Omental fat pad (tissue), 4 donors: ENCODE measurements around the gene SLC9A8. TPM values are rescaled to one million over a fixed set of nuclear protein-coding genes. Genes with fewer than 3 reads are reported as not detected.

Experiments used
- ATAC-seq: fragments of 150-250 bp; one replicate; pipeline ENCODE4 v1.9.1; 2016; ENCODE audit warnings: mild to moderate bottlenecking, moderate library complexity; ENCODE audit not compliant: low FRiP score
- DNase-seq: peaks from one replicate; pipeline ENCODE4 v3.0.0-alpha.2; 2019; ENCODE audit warnings: low spot score
- CTCF ChIP-seq, 3 donors: fragments of 450-650 bp; IDR thresholded peaks; one replicate each; pipeline ENCODE4 v1.5.1; 2016 to 2017; ENCODE audit warnings: antibody characterized with exemption in 3 of 3, mild to moderate bottlenecking in 3 of 3, moderate library complexity in 2 of 3
- total RNA-seq, 4 donors: library from RNA; depleted of rRNA; stranded (reverse); fragments of >200 nt; gene quantifications; one replicate each; pipeline ENCODE4 v1.1.0, GENCODE V29; 2016

SLC9A8 gene
- total RNA-seq, 4 donors from 2014 or later, result 8.0 to 13.3 (median 10.7) TPM

GRCh38 chr20:49851991-49852390, 39.4 kb downstream of the SLC9A8 start:
- no peak for TF ChIP-seq CTCF (IDR thresholded peaks at IDR 0.05)
- ATAC-seq, result no peak

GRCh38 chr20:49852522-49853080, 40.0 kb downstream of the SLC9A8 start:
- no peak for ATAC-seq
- TF ChIP-seq CTCF (IDR thresholded peaks at IDR 0.05), result no peak
- DNase-seq, result no peak

More at GRCh38 chr20:49851991-49852390, 39.4 kb downstream of the SLC9A8 start:
- no peak for DNase-seq

DNA sequence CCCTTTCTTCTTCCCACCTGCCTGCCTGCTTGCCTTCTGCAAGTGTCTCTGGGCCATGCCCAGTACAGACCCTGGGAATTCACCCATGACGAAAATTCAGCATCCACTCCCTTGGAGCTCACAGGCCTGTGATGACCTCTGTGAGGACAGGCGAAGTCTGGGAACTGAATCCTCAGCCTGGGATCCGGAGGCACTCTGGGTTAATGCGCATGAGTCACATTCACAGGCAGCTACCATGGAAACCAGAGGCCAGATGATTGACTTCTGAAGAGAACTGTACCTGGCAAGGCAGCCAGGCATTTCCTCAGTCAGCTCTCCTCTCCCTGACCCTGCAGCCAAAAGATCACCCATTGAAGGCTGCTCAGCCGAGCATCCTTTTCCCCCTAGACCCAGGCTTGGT, 41.0 kb downstream of the SLC9A8 start:
- DNase-seq, result no peak
- no peak for TF ChIP-seq CTCF (IDR thresholded peaks at IDR 0.05)
- ATAC-seq, result no peak

DNA sequence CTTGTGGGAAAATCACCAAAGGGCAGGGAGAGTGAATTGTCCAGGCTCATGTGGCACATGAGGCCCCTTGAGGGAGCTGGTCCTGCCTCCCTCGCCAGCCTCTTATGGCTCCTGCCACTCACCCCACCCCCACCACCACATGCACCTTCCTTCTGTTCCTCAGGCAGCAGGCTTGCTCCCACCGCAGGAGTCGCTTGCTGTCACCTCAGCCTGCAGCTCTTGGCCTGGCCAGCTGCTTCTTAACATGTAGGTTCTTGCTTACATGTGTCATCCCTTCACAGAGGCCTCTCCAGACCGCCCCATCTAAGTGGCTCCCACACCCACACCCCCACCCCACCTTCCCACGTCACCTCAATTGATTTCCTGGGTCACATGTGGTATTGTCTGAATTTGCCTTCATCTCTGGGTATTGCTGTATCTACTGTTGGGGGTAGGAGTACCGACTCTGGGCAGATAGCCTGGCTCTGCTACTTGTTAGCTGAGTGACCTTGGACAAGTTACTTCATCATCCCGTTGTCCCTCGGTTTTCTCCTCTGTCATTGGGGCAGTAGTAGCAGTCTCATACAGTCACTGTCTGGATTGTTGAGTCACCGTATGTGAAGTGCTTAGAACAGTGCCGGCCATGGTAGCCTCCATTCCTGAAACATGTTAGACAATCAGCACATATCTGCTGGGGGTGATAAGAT, 41.7 kb downstream of the SLC9A8 start:
- TF ChIP-seq CTCF (IDR thresholded peaks at IDR 0.05), result no peak
- DNase-seq, result no peak
- ATAC-seq, result no peak

GRCh38 chr20:49856904-49857303, 44.3 kb downstream of the SLC9A8 start:
- DNase-seq, result no peak
- no peak for TF ChIP-seq CTCF (IDR thresholded peaks at IDR 0.05)
- ATAC-seq, result no peak

DNA sequence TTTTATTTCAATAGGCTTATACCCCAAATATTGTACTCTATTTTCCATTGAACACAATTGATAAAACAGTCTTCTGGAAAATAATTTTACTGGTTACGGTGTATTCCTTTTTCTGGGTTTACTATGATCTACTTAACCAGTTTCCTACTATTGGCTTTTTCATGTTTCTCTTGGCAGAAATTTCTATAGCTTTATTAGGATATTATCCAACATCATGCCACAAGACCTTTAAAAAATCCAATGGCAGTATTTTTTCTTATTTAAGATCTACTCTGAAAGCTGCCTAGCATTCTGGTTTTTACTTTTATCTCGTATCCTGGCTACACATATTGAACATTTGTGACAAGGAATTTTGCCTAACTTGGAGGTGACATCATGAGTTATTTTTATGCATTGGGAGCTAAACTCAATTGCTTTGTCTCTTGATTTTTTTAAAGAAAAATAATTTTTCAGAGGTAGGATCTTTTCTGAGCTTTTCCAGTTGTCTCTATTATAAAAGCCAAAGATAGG, 45.5 kb downstream of the SLC9A8 start:
- no peak for TF ChIP-seq CTCF (IDR thresholded peaks at IDR 0.05)
- ATAC-seq (no peak), DNase-seq (no peak)

DNA sequence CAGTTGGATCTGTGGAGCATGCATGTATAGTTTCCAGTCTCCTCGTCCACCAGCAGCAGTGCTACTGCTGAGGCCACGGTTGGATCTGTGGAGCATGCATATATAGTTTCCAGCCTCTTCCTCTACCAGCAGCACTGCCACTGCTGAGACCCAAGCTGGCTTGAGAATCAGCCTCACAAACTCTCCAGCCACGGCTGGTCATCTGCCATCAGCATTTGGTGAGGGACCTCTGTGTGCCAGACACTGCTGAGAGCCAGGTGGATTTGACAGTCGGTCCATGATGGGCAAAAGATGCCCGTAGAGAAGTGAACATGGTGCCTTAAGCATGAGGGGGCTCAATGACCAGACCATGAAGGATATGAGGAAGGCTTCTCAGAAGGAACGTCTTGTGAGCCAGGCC, 46.4 kb downstream of the SLC9A8 start:
- ATAC-seq (no peak), DNase-seq (no peak)
- no peak for TF ChIP-seq CTCF (IDR thresholded peaks at IDR 0.05)
